ENCODE measurements around the gene GALNT9. TPM values are rescaled to one million over a fixed set of nuclear protein-coding genes. Genes with fewer than 3 reads are reported as not detected.

Gene GALNT9
- total RNA-seq, 1 experiment from 2014 or later: 2.6 TPM

DNA sequence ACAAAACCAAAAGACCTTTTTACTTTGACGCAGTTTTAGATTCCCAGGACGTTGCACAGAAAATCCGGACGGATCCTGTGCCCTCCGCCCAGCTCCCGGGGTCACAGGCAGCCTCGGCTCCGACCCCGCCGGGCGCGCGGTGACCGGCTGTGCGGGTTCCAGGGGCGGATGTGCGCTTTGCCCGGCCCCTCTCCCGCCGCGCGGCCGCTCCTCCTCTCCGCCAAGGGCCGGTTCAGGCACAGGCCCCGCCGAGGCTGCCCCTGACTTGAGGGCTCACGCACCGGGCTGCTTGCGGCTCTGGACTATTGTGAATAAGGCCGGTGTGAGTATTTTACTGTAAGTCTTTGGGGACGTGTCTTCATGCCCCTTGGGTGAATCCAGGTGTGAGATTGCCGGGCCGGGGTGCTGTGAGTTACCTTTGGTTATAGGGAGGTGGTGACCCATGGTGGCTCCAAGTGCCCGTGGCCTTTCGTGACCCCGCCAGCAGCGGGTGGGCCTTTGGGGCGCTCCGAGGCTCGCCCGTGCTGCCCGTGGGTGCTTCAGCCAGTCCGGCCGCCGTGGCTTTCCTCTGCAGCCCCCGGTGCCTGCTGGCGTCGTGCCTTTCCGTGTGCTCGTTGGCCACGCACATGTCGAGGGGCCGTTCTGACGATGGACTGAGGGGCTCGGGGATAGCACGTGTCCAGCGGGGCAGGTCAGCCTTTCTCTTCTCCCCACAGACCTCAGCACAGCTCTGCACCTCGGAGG lies 139.2 kb downstream of the GALNT9 start:
- peak overlapping the region; percentile 60; the same call in 1 of the 2 replicates for H3K27ac ChIP-seq (ENCODE audit: low read depth, low read length)
- ChIA-PET POLR2A (interaction anchor here (1.5 kb wide), 1 partner anchor 14 kb away, joined by 8 read pairs; no protein-coding TSS in a partner anchor), RAD21 (ENCODE audit: low non-redundant PET in 1 of 2, low total read pairs in 2 of 2, uncharacterized antibody in 2 of 2, unreplicated experiment in 2 of 2) (interaction anchor here in 1 of 2 experiments (0.5 kb wide), 1 partner anchor 136 kb away, joined by 5 read pairs; no protein-coding TSS in a partner anchor), CTCF (interaction anchor here (1.2 kb wide), 1 partner anchor 29 kb away, joined by 5 read pairs; no protein-coding TSS in a partner anchor)
- BruUV-seq (replicated peaks): no TSS peak
- no peaks in the 10 kb centered on the region for H3K27me3 ChIP-seq (ENCODE audit: insufficient read depth, low read length)
- DNase-seq (ENCODE audit: low read depth, low spot score) (no peak), ATAC-seq (no peak)
- no peak for TF ChIP-seq CEBPB (IDR thresholded peaks at IDR 0.05; ENCODE audit: low read depth)
- no peak for TF ChIP-seq SP1 (IDR thresholded peaks at IDR 0.05; ENCODE audit: low read depth)
- TF ChIP-seq ELF1 (IDR thresholded peaks at IDR 0.05; ENCODE audit: borderline replicate concordance, low read depth): no peak
- TF ChIP-seq, protein P1, sequence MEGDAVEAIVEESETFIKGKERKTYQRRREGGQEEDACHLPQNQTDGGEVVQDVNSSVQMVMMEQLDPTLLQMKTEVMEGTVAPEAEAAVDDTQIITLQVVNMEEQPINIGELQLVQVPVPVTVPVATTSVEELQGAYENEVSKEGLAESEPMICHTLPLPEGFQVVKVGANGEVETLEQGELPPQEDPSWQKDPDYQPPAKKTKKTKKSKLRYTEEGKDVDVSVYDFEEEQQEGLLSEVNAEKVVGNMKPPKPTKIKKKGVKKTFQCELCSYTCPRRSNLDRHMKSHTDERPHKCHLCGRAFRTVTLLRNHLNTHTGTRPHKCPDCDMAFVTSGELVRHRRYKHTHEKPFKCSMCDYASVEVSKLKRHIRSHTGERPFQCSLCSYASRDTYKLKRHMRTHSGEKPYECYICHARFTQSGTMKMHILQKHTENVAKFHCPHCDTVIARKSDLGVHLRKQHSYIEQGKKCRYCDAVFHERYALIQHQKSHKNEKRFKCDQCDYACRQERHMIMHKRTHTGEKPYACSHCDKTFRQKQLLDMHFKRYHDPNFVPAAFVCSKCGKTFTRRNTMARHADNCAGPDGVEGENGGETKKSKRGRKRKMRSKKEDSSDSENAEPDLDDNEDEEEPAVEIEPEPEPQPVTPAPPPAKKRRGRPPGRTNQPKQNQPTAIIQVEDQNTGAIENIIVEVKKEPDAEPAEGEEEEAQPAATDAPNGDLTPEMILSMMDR (IDR thresholded peaks at IDR 0.05 in 2 of 3, conservative IDR thresholded peaks at IDR 0.05 in 1 of 3; ENCODE audit: borderline replicate concordance in 1 of 3, insufficient read depth in 1 of 3, low read depth in 2 of 3, low read length in 2 of 3): no peak
- TF ChIP-seq, protein P2, sequence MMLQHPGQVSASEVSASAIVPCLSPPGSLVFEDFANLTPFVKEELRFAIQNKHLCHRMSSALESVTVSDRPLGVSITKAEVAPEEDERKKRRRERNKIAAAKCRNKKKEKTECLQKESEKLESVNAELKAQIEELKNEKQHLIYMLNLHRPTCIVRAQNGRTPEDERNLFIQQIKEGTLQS (IDR thresholded peaks at IDR 0.05): no peak
- TF ChIP-seq JUND (IDR thresholded peaks at IDR 0.05): no peak
- TF ChIP-seq ZNF274 (IDR thresholded peaks at IDR 0.05; ENCODE audit: low read depth, low read length): no peak
- no peak for TF ChIP-seq RAD21 (IDR thresholded peaks at IDR 0.05; ENCODE audit: low read depth)
- TF ChIP-seq SRF (IDR thresholded peaks at IDR 0.05; ENCODE audit: low read depth): no peak
- TF ChIP-seq CBX3 (IDR thresholded peaks at IDR 0.05; ENCODE audit: low read depth): no peak
- no peak for TF ChIP-seq SIN3A (IDR thresholded peaks at IDR 0.05; ENCODE audit: low read depth)
- peak overlapping the region; percentile 35 for H2AFZ ChIP-seq (ENCODE audit: low read depth, low read length, poor library complexity, severe bottlenecking)
- peak overlapping the region; percentile 25 to 67 for H3K4me3 ChIP-seq (replicated peaks in 1 of 2; ENCODE audit: low read depth in 1 of 2, low read length in 2 of 2)
- H3K36me3 ChIP-seq (ENCODE audit: control insufficient read depth in 1 of 2, insufficient read depth in 2 of 2, low read length in 2 of 2): no peaks in the 10 kb centered on the region
- H3K4me1 ChIP-seq (ENCODE audit: control insufficient read depth in 1 of 2, insufficient read depth in 2 of 2, low read length in 2 of 2): peaks cover 7 to 22% of the 10 kb centered on the region in 2 experiments
- H3K79me2 ChIP-seq (ENCODE audit: insufficient read depth, low read length): no peaks in the 10 kb centered on the region
- H3K9me3 ChIP-seq (ENCODE audit: control insufficient read depth in 1 of 2, insufficient read depth in 1 of 2, low read depth in 1 of 2, low read length in 2 of 2): peaks cover 9 to 18% of the 10 kb centered on the region in 2 experiments; a peak in 2 of 4 replicates
- H4K20me1 ChIP-seq (ENCODE audit: insufficient read depth): no peaks in the 10 kb centered on the region
- H3K4me2 ChIP-seq (ENCODE audit: low read length): peak overlapping the region; percentile 95
- H3K9ac ChIP-seq (ENCODE audit: low read length): peak overlapping the region; percentile 64
- H3K9me2 ChIP-seq (ENCODE audit: insufficient read depth): no peaks in the 10 kb centered on the region
- intact Hi-C loops (cut with micrococcal nuclease): no loop called here

Data from HCT116 (cell line).